Kidney (tissue), 14 donors: ENCODE data around the gene PTH2R. TPM values are rescaled to one million over a fixed set of nuclear protein-coding genes. Genes with fewer than 3 reads are reported as not detected.
"Not testable (repeated sequence)": the region's sequence is repeated elsewhere in the genome, so short reads cannot be mapped to it uniquely, and the experiment has no call there.

Source experiments
- DNase-seq, 5 donors: peaks; one replicate each; pipeline ENCODE4 v3.0.0-alpha.2; 2013 to 2020
- FAIRE-seq: peaks from 2 replicates; lab custom pipeline; 2012; peaks lifted over from hg19 to GRCh38; lab: Jason Lieb, UNC
- H3K27ac ChIP-seq, 2 donors: one replicate each; pipeline ENCODE4 v1.7.0; 2013; ENCODE audit warnings: low read depth in 2 of 2, low read length in 2 of 2, inconsistent platforms in 1 of 2
- H3K27me3 ChIP-seq: one replicate; pipeline ENCODE4 v1.7.1; 2013; ENCODE audit warnings: low read length, inconsistent platforms; ENCODE audit not compliant: control insufficient read depth, insufficient read depth
- H3K36me3 ChIP-seq, 3 donors: one replicate each; pipeline versions ENCODE4 v1.7.0 to v1.7.1; 2013; ENCODE audit warnings: low read length in 3 of 3, control low read depth in 1 of 3, inconsistent platforms in 1 of 3; ENCODE audit not compliant: insufficient read depth in 3 of 3, control insufficient read depth in 2 of 3
- H3K4me1 ChIP-seq, 3 donors: one replicate each; pipeline versions ENCODE4 v1.7.0 to v1.7.1; 2013; ENCODE audit warnings: low read length in 3 of 3, inconsistent platforms in 1 of 3, low read depth in 1 of 3; ENCODE audit not compliant: control insufficient read depth in 2 of 3, insufficient read depth in 2 of 3
- H3K4me3 ChIP-seq, 3 donors: one replicate each; pipeline versions ENCODE4 v1.7.0 to v1.8.1; 2013; ENCODE audit warnings: low read length in 3 of 3, control low read depth in 1 of 3, inconsistent platforms in 1 of 3
- H3K9ac ChIP-seq, 3 donors: one replicate each; pipeline versions ENCODE4 v1.7.0 to v1.7.1; 2013; ENCODE audit warnings: low read length in 3 of 3, control low read depth in 1 of 3, inconsistent platforms in 1 of 3
- H3K9me3 ChIP-seq, 3 donors: one replicate each; pipeline versions ENCODE4 v1.7.0 to v1.7.1; 2013; ENCODE audit warnings: low read length in 3 of 3, control low read depth in 1 of 3, inconsistent platforms in 1 of 3; ENCODE audit not compliant: control insufficient read depth in 2 of 3, insufficient read depth in 1 of 3
- CTCF ChIP-seq: IDR thresholded peaks from 3 replicates; pipeline ENCODE4 v1.5.1; 2012; ENCODE audit warnings: mild to moderate bottlenecking, moderate library complexity, borderline replicate concordance; ENCODE audit not compliant: insufficient read depth; ENCODE audit errors: extremely low read depth
- intact Hi-C: fragments of 100-400 bp; cut with DNase I; formaldehyde crosslinking; loops from one replicate; pipeline ENCODE4 v1.11.1; 2022
- polyA plus RNA-seq: library from polyadenylated mRNA; stranded (reverse); fragments of 350-450 nt; fragmentation: Illumina TruSeq; extraction: RNeasy Lipid Tissue Mini Kit (QIAGEN cat#74804); gene quantifications from one replicate; pipeline ENCODE4 v1.2.3, GENCODE V29; 2014; ENCODE audit warnings: low read depth, low replicate concordance; ENCODE audit not compliant: insufficient read depth
- total RNA-seq: library from RNA; stranded (reverse); fragmentation: NEBNext Ultra II Directional; extraction: Animal tissue kit (Norgen Biotek cat#: 25700); gene quantifications from one replicate; pipeline ENCODE4 v1.2.1, GENCODE V29; 2021
- donor health status: control.
- donor health status: control.
- donor health status: control.
- donor health status: control.
- donor health status: control.
- donor health status: DM: yes; HTN: yes; CAD: no.
- donor health status: Normal renal cell carcinoma (clear cell type).

The PTH2R gene
- total and polyA plus RNA-seq, 2 donors from 2014 or later = 11.0 to 54.8 TPM

DNA sequence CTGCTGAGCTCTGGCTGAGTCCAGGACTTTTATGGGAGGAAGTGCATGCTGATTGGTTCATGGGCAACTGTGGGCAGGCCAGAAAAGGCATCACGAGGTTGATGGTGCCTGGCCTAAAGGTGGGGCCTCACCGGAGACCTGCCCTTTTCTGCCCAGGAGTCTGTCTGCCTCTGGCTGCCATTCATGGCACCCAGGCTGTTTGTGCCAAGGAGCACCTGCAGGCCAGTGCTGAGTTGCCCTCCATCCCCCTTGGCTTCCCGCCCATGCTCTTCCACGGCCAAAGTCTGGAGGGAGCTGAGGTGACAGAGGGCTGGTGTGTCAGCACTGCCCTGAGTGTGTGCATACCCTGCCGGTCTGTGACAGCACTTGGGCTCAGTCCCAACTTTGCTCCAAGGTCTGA is 123.2 kb downstream of the PTH2R start:
- no peak overlapping the region for H3K9ac ChIP-seq
- peak; percentile 1 for TF ChIP-seq CTCF
- no peaks in the 10 kb centered on the region for H3K36me3 ChIP-seq
- DNase-seq (peak in 1 of 5 donors; percentile 75), FAIRE-seq (no peak)
- peaks cover 0 to 3% (median 0%) of the 10 kb centered on the region in 3 donors for H3K4me1 ChIP-seq
- no peak overlapping the region for H3K27ac ChIP-seq
- no peaks in the 10 kb centered on the region for H3K9me3 ChIP-seq
- H3K27me3 ChIP-seq = no peaks in the 10 kb centered on the region
- intact Hi-C loops = no loop called here
- H3K4me3 ChIP-seq = peak overlapping the region in 1 of 3 donors; percentile 15

GRCh38 chr2:208531361-208531760 is 124.8 kb downstream of the PTH2R start:
- no peak for TF ChIP-seq CTCF
- DNase-seq (no peak), FAIRE-seq (no peak)
- Histone ChIP-seq H3K4me1 (peaks cover 0 to 3% (median 0%) of the 10 kb centered on the region in 3 donors), H3K9ac (no peak overlapping the region), H3K4me3 (no peak overlapping the region), H3K27ac (no peak overlapping the region), H3K27me3 (no peaks in the 10 kb centered on the region), H3K9me3 (peaks cover 0 to 5% (median 0%) of the 10 kb centered on the region in 3 donors), H3K36me3 (no peaks in the 10 kb centered on the region)
- intact Hi-C loops = no loop called here

DNA sequence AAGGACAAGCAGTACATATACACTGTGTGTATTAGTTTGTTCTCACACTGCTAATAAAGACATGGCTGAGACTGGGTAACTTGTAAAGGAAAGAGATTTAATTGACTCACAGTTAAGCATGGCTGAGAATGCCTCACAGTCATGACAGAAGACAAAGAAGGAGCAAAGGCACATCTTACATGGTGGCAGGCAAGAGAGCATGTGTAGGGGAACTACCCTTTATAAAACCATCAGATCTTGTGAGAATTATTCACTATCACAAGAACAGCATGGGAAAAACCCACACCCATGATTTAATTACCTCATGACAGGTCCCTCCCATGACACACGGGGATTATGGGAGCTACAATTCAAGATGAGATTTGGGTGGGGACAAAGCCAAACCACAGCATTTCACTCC is 129.0 kb downstream of the PTH2R start:
- H3K27ac ChIP-seq, H3K27me3 ChIP-seq, H3K4me3 ChIP-seq, H3K9me3 ChIP-seq, H3K36me3 ChIP-seq, H3K4me1 ChIP-seq, intact Hi-C loops, DNase-seq, H3K9ac ChIP-seq, FAIRE-seq: not testable (repeated sequence)

- FAIRE-seq = no peak
- no peaks in the 10 kb centered on the region for H3K36me3 ChIP-seq
- peak overlapping the region in 1 of 2 donors; percentile 63 for H3K27ac ChIP-seq
- no peak for DNase-seq
- intact Hi-C loops = no loop called here
- TF ChIP-seq CTCF = no peak
- H3K9me3 ChIP-seq = no peaks in the 10 kb centered on the region
- no peak overlapping the region for H3K9ac ChIP-seq
- H3K4me1 ChIP-seq = peaks cover 0 to 3% (median 0%) of the 10 kb centered on the region in 3 donors
- H3K27me3 ChIP-seq = no peaks in the 10 kb centered on the region
- no peak overlapping the region for H3K4me3 ChIP-seq
These were observed 134.9 kb downstream of the PTH2R start for GRCh38 chr2:208541461-208541988.
